HCT116 (cell line): Measurements from ENCODE around the gene MTRR.

Source experiments
- EZH2 ChIP-seq: fragments of 200-600 bp; sonication (generic); IDR thresholded peaks from 2 replicates; pipeline ENCODE4 v1.6.1; 2017; ENCODE audit warnings: antibody characterized with exemption, mixed run types
- POLR2A ChIP-seq: IDR thresholded peaks from 2 replicates; pipeline ENCODE4 v1.7.0; 2011; ENCODE audit warnings: borderline replicate concordance; ENCODE audit not compliant: insufficient read depth, insufficient read length; ENCODE audit errors: extremely low read depth
- POLR2AphosphoS5 ChIP-seq: IDR thresholded peaks from 2 replicates; pipeline ENCODE4 v1.6.1; 2011; ENCODE audit warnings: mild to moderate bottlenecking, low read depth, low read length, moderate library complexity
- SP1 ChIP-seq: IDR thresholded peaks from 2 replicates; pipeline ENCODE4 v1.6.1; 2012; ENCODE audit warnings: low read depth
- SRF ChIP-seq: IDR thresholded peaks from 2 replicates; pipeline ENCODE4 v1.6.1; 2012; ENCODE audit warnings: low read depth
- TCF7L2 ChIP-seq: IDR thresholded peaks from 2 replicates; pipeline ENCODE4 v1.7.0; 2011; ENCODE audit warnings: borderline replicate concordance, inconsistent platforms; ENCODE audit not compliant: insufficient read depth, insufficient read length; ENCODE audit errors: extremely low read depth
- YY1 ChIP-seq: IDR thresholded peaks from 2 replicates; pipeline ENCODE4 v1.6.1; 2011; ENCODE audit warnings: low read length, low read depth, moderate library complexity, mild to moderate bottlenecking; ENCODE audit not compliant: insufficient replicate concordance; ENCODE audit errors: extremely low read depth
- ZNF274 ChIP-seq: fragments of 200-500 bp; sonication (Bioruptor generic); IDR thresholded peaks from 2 replicates; pipeline ENCODE4 v1.6.1; 2014; ENCODE audit warnings: mild to moderate bottlenecking, low read depth, low read length, inconsistent platforms
- TF ChIP-seq, protein P1 (sequence below), 3 experiments: fragments of 200-600 bp in 1 of 3; sonication (generic) in 1 of 3; IDR thresholded peaks in 2 of 3; conservative IDR thresholded peaks in 1 of 3; 2 replicates each; pipeline ENCODE4 v1.5.1; 2012 to 2017; ENCODE audit warnings: low read depth in 2 of 3, low read length in 2 of 3, antibody characterized with exemption in 1 of 3, borderline replicate concordance in 1 of 3, control low read depth in 1 of 3, mild to moderate bottlenecking in 1 of 3, mixed read lengths in 1 of 3, mixed run types in 1 of 3, moderate library complexity in 1 of 3; ENCODE audit not compliant: insufficient read depth in 1 of 3
- TF ChIP-seq, protein P2 (sequence below): IDR thresholded peaks from 2 replicates; pipeline ENCODE4 v1.6.1; 2012
- TF ChIP-seq, protein P3 (sequence below): IDR thresholded peaks from 2 replicates; pipeline ENCODE4 v1.6.1; 2011; ENCODE audit warnings: mild to moderate bottlenecking, low read length, moderate library complexity; ENCODE audit not compliant: insufficient replicate concordance; ENCODE audit errors: extremely low read depth

DNA sequence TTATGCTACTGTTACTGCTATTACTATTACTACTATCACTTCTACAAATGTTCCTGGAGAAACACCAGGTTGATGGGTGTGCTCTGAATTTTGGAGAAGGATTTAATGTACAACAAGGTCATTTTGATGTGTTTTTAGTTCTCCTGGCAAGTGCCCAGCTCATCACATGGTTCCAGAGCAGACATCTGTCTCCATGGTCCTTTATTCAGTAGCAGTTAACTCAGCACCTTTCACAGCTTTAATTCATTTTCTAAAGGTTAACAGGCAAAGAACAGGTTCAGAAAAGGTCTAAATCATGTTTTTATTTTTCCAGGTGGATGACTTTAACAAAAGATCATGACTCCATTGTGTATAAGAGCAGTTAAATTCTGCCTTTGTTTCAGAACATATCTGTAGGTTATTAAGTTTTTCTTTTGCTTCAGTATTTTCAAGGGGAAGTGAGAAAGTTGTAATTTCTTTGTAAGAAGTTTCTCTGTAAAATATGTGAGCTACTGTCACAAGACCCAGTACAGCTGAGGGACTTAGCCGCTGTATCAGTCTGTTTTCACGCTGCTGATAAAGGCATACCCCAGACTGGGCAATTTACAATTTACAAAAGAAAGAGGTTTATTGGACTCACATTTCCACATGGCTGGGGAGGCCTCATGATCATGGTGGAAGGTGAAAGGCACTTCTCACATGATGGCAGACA is 41.9 kb downstream of the MTRR start:
- TF ChIP-seq POLR2AphosphoS5 = no peak
- TF ChIP-seq TCF7L2 = no peak
- TF ChIP-seq, protein P1, sequence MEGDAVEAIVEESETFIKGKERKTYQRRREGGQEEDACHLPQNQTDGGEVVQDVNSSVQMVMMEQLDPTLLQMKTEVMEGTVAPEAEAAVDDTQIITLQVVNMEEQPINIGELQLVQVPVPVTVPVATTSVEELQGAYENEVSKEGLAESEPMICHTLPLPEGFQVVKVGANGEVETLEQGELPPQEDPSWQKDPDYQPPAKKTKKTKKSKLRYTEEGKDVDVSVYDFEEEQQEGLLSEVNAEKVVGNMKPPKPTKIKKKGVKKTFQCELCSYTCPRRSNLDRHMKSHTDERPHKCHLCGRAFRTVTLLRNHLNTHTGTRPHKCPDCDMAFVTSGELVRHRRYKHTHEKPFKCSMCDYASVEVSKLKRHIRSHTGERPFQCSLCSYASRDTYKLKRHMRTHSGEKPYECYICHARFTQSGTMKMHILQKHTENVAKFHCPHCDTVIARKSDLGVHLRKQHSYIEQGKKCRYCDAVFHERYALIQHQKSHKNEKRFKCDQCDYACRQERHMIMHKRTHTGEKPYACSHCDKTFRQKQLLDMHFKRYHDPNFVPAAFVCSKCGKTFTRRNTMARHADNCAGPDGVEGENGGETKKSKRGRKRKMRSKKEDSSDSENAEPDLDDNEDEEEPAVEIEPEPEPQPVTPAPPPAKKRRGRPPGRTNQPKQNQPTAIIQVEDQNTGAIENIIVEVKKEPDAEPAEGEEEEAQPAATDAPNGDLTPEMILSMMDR (IDR thresholded peaks at IDR 0.05 in 2 of 3, conservative IDR thresholded peaks at IDR 0.05 in 1 of 3; ENCODE audit: borderline replicate concordance in 1 of 3, insufficient read depth in 1 of 3, low read depth in 2 of 3, low read length in 2 of 3) = no peak
- TF ChIP-seq, protein P2, sequence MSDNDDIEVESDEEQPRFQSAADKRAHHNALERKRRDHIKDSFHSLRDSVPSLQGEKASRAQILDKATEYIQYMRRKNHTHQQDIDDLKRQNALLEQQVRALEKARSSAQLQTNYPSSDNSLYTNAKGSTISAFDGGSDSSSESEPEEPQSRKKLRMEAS = no peak
- no peak for TF ChIP-seq EZH2
- no peak for TF ChIP-seq YY1
- TF ChIP-seq POLR2A = no peak
- TF ChIP-seq ZNF274 = no peak
- TF ChIP-seq SRF = no peak
- no peak for TF ChIP-seq SP1
- TF ChIP-seq, protein P3, sequence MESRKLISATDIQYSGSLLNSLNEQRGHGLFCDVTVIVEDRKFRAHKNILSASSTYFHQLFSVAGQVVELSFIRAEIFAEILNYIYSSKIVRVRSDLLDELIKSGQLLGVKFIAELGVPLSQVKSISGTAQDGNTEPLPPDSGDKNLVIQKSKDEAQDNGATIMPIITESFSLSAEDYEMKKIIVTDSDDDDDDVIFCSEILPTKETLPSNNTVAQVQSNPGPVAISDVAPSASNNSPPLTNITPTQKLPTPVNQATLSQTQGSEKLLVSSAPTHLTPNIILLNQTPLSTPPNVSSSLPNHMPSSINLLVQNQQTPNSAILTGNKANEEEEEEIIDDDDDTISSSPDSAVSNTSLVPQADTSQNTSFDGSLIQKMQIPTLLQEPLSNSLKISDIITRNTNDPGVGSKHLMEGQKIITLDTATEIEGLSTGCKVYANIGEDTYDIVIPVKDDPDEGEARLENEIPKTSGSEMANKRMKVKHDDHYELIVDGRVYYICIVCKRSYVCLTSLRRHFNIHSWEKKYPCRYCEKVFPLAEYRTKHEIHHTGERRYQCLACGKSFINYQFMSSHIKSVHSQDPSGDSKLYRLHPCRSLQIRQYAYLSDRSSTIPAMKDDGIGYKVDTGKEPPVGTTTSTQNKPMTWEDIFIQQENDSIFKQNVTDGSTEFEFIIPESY = no peak
